ENCODE measurements around the gene ZNF618.

DNA sequence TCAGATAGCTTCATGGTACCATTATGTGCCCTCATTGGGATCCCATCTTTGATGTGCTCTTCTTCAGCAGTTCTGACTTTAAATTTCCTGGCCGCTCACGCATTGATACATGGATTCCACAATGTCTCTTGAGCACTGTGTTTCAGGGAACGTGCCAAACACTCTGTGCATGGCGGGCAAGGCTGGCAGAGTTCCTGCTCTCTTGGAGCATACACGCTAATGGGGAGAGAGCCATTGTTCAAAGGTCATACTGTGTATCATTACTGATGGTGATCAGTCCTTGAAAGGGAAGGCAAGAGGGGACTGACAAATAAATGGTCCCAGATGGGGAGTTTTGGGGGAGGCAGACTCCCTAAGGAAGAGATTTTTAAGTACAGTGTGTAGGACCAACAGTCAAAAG lies 149.7 kb downstream of the ZNF618 start:
- TF ChIP-seq, protein P1, sequence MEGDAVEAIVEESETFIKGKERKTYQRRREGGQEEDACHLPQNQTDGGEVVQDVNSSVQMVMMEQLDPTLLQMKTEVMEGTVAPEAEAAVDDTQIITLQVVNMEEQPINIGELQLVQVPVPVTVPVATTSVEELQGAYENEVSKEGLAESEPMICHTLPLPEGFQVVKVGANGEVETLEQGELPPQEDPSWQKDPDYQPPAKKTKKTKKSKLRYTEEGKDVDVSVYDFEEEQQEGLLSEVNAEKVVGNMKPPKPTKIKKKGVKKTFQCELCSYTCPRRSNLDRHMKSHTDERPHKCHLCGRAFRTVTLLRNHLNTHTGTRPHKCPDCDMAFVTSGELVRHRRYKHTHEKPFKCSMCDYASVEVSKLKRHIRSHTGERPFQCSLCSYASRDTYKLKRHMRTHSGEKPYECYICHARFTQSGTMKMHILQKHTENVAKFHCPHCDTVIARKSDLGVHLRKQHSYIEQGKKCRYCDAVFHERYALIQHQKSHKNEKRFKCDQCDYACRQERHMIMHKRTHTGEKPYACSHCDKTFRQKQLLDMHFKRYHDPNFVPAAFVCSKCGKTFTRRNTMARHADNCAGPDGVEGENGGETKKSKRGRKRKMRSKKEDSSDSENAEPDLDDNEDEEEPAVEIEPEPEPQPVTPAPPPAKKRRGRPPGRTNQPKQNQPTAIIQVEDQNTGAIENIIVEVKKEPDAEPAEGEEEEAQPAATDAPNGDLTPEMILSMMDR (IDR thresholded peaks at IDR 0.05), result no peak
- no peak for TF ChIP-seq POLR2A (IDR thresholded peaks at IDR 0.05)
